Effector memory CD4-positive, alpha-beta T cell (primary cell): ENCODE data around the gene EIF4G3.

ENCODE experiments used
- DNase-seq, 3 donors: peaks; one replicate each; pipeline ENCODE4 v3.0.0-alpha.2; 2020
- H3K27ac ChIP-seq: 2 replicates; pipeline ENCODE4 v1.7.0; 2013; ENCODE audit warnings: mild to moderate bottlenecking, low read length, moderate library complexity; ENCODE audit not compliant: insufficient read depth, poor library complexity, severe bottlenecking
- H3K27me3 ChIP-seq: replicated peaks from 2 replicates; pipeline ENCODE4 v1.7.0; 2013; ENCODE audit warnings: mild to moderate bottlenecking, low read length; ENCODE audit not compliant: insufficient read depth, control insufficient read depth, poor library complexity, severe bottlenecking
- H3K36me3 ChIP-seq: 2 replicates; pipeline ENCODE4 v1.7.0; 2013; ENCODE audit warnings: mild to moderate bottlenecking, low read length, moderate library complexity; ENCODE audit not compliant: control insufficient read depth, insufficient read depth
- H3K4me1 ChIP-seq: 2 replicates; pipeline ENCODE4 v1.7.0; 2013; ENCODE audit warnings: low read length, mild to moderate bottlenecking; ENCODE audit not compliant: control insufficient read depth, insufficient read depth, poor library complexity, severe bottlenecking
- H3K4me3 ChIP-seq: 2 replicates; pipeline ENCODE4 v1.7.0; 2013; ENCODE audit warnings: low read length, low read depth, mild to moderate bottlenecking; ENCODE audit not compliant: insufficient read depth, poor library complexity, severe bottlenecking
- H3K9me3 ChIP-seq: 2 replicates; pipeline ENCODE4 v1.7.0; 2013; ENCODE audit warnings: mild to moderate bottlenecking, low read length, moderate library complexity; ENCODE audit not compliant: control insufficient read depth

EIF4G3 gene

DNA sequence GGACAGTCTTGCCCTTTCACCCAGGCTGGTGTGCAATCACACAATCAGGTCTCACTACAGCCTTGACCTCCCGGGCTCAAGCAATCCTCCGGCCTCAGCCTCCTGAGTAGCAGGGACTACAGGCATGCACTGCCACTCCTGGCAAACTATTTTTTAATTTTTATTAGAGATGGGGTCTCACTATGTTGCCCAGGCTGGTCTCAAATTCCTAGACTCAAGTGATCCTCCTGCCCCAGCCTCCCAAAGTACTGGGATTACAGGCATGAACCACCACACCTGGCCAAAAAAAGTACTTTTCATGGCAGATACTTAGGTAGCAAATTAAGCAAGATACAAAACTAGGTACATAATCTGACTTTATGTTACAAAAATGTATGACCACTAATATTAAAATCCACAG, 8.3 kb downstream of the EIF4G3 start:
- no peaks in the 10 kb centered on the region for H3K9me3 ChIP-seq
- H3K4me3 ChIP-seq = no peak overlapping the region
- no peaks in the 10 kb centered on the region for H3K4me1 ChIP-seq
- no peak for DNase-seq
- H3K27ac ChIP-seq = no peak overlapping the region
- no peaks in the 10 kb centered on the region for H3K36me3 ChIP-seq
- no peaks in the 10 kb centered on the region for H3K27me3 ChIP-seq

DNA sequence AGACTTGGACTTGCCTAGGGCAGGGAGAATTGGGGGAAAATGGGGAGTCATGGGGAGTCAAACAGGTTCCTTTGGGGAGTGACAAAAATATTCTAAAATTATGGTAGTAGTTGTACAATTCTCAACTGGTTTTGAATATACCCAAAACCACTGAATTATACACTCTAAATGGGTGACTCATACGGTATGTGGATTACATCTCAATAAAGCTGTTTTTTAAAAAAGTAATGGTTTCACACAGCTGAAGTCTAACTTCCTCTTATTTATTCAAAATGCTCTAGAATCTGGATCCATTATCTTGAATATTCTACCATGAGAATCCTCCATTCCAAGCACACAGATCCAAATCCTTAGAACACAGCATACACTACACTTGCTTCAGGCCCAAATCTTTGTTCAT, 11.1 kb downstream of the EIF4G3 start:
- Histone ChIP-seq H3K27me3 (no peaks in the 10 kb centered on the region), H3K4me3 (no peak overlapping the region), H3K4me1 (no peaks in the 10 kb centered on the region), H3K27ac (no peak overlapping the region), H3K9me3 (no peaks in the 10 kb centered on the region), H3K36me3 (no peaks in the 10 kb centered on the region)
- no peak for DNase-seq

GRCh38 chr1:21165076-21165475, 11.6 kb downstream of the EIF4G3 start:
- Histone ChIP-seq H3K36me3 (no peaks in the 10 kb centered on the region), H3K27me3 (no peaks in the 10 kb centered on the region)
- DNase-seq = no peak

GRCh38 chr1:21164266-21164665, 12.4 kb downstream of the EIF4G3 start:
- H3K9me3 ChIP-seq = no peaks in the 10 kb centered on the region
- no peak for DNase-seq
- no peaks in the 10 kb centered on the region for H3K4me1 ChIP-seq
- no peaks in the 10 kb centered on the region for H3K27me3 ChIP-seq
- no peak overlapping the region for H3K27ac ChIP-seq
- H3K4me3 ChIP-seq = no peak overlapping the region
- no peaks in the 10 kb centered on the region for H3K36me3 ChIP-seq

More at GRCh38 chr1:21165076-21165475, 11.6 kb downstream of the EIF4G3 start:
- Histone ChIP-seq H3K27ac (no peak overlapping the region), H3K4me3 (no peak overlapping the region), H3K4me1 (no peaks in the 10 kb centered on the region), H3K9me3 (no peaks in the 10 kb centered on the region)

DNA sequence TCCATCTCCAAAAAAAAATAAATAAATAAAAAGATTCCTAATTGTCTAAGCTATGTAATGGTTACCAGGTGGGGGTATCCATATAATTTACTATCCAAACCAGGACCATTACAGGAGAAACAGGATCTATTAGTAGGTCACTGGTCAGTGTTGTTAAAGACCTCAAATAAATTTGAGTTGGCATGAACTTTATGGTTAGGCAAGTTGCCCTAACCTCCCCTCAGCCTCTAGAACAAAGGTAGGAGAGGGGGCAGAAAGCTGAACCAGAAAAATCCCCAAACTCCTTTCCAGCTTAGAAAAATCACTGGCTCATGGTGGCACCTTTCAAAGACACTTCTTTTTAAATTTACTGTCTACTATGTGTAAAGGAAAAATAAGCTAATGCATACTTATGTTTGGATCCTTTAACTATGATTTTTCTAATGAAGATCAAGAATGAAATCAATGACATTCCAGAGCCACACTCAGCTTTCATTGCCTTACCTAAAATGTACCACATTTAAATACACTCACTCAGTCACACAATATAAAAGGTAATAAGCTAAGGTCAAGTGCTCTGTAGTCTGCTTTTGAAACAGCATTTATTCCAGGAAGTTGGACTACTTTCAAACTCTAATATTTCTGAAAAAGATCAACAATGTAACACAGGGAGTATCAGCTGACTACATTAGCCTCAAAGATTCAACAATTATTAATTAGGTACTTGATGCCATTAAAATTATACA, 13.8 kb downstream of the EIF4G3 start:
- H3K9me3 ChIP-seq = no peaks in the 10 kb centered on the region
- no peaks in the 10 kb centered on the region for H3K36me3 ChIP-seq
- no peak overlapping the region for H3K27ac ChIP-seq
- H3K4me3 ChIP-seq = no peak overlapping the region
- no peaks in the 10 kb centered on the region for H3K4me1 ChIP-seq
- no peak for DNase-seq
- no peaks in the 10 kb centered on the region for H3K27me3 ChIP-seq

DNA sequence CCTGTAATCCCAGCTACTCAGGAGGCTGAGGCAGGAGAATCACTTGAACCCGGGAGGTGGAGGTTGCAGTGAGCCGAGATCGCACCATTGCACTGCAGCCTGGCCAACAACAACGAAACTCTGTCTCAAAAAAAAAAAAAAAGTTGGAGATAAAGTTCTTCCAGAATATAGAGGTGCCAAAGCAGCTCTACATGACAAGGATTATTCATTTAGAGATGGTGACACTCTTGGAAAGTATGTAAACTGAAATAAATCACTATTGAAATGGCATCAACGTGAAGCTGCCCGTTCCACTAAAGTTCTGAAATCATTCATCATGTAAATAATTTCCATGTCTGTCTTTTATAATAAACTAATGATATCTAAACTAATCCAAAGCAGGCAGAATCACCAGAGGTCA, 14.9 kb downstream of the EIF4G3 start:
- Histone ChIP-seq H3K36me3 (no peaks in the 10 kb centered on the region), H3K4me1 (no peaks in the 10 kb centered on the region), H3K9me3 (no peaks in the 10 kb centered on the region), H3K27me3 (no peaks in the 10 kb centered on the region), H3K4me3 (no peak overlapping the region), H3K27ac (no peak overlapping the region)
- no peak for DNase-seq

GRCh38 chr1:21160263-21160796, 16.4 kb downstream of the EIF4G3 start:
- H3K4me1 ChIP-seq = no peaks in the 10 kb centered on the region
- no peaks in the 10 kb centered on the region for H3K9me3 ChIP-seq
- DNase-seq = no peak
- no peak overlapping the region for H3K4me3 ChIP-seq
- no peak overlapping the region for H3K27ac ChIP-seq
- no peaks in the 10 kb centered on the region for H3K27me3 ChIP-seq
- H3K36me3 ChIP-seq = no peaks in the 10 kb centered on the region

DNA sequence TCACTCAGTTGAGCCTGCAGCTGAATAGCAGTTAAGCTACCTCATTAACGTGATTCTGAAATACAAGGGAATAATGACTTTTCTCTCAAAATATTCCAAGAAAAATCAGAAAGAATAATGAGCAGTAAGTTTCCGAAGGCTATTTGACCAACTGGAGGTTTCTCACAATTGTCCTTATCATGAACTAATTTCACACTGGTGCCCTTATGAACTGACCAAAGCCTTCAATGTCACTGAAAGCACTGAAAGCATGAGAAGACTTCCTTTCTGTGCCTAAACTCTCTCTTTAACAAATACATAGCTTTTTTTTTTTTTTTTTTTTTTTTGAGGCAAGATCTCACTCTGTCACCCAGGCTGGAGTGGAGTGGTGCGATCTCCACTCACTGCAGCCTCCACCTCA, 18.8 kb downstream of the EIF4G3 start:
- DNase-seq = no peak
- Histone ChIP-seq H3K9me3 (no peaks in the 10 kb centered on the region), H3K27me3 (no peaks in the 10 kb centered on the region), H3K4me1 (no peaks in the 10 kb centered on the region), H3K27ac (no peak overlapping the region), H3K4me3 (no peak overlapping the region), H3K36me3 (no peaks in the 10 kb centered on the region)

DNA sequence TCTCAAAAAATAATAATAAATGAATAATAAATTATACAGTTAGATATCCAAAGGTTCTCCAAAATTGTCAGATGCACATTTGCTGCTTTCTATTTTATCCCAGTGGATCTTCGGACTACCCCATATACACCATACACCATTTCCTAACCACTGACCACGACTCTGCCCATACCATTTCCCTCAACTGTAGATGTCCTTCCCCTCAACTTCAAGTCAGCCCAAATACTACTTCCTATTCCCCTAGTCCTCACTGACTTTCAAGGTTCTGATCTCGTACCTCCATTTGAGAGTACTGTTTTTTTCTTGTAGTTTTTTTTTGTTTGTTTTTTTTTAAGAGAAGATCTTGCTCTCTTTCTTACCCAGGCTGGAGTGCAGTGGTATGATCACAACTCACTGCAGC, 19.6 kb downstream of the EIF4G3 start:
- no peak overlapping the region for H3K27ac ChIP-seq

GRCh38 chr1:21156019-21156418, 20.7 kb downstream of the EIF4G3 start:
- no peak for DNase-seq
- Histone ChIP-seq H3K36me3 (no peaks in the 10 kb centered on the region), H3K9me3 (no peaks in the 10 kb centered on the region), H3K4me3 (no peak overlapping the region), H3K4me1 (no peaks in the 10 kb centered on the region), H3K27me3 (no peaks in the 10 kb centered on the region), H3K27ac (no peak overlapping the region)

More for the DNA sequence above, 19.6 kb downstream of the EIF4G3 start:
- no peak for DNase-seq
- no peaks in the 10 kb centered on the region for H3K36me3 ChIP-seq
- H3K27me3 ChIP-seq = no peaks in the 10 kb centered on the region
- no peak overlapping the region for H3K4me3 ChIP-seq
- no peaks in the 10 kb centered on the region for H3K4me1 ChIP-seq
- no peaks in the 10 kb centered on the region for H3K9me3 ChIP-seq
